Activated CD8-positive, alpha-beta memory T cell treated with anti-CD3 and anti-CD28 coated beads for 48 hours (primary cell): ENCODE results near the gene PPM1M.

Experiments used
- DNase-seq, 3 experiments: peaks; one replicate each; pipeline ENCODE4 v3.0.0-alpha.2; 2020; ENCODE audit warnings: low read depth in 2 of 3, low spot score in 2 of 3

The PPM1M gene

GRCh38 chr3:52230889-52231499, 14.6 kb upstream of the PPM1M start:
- DNase-seq: no peak

DNA sequence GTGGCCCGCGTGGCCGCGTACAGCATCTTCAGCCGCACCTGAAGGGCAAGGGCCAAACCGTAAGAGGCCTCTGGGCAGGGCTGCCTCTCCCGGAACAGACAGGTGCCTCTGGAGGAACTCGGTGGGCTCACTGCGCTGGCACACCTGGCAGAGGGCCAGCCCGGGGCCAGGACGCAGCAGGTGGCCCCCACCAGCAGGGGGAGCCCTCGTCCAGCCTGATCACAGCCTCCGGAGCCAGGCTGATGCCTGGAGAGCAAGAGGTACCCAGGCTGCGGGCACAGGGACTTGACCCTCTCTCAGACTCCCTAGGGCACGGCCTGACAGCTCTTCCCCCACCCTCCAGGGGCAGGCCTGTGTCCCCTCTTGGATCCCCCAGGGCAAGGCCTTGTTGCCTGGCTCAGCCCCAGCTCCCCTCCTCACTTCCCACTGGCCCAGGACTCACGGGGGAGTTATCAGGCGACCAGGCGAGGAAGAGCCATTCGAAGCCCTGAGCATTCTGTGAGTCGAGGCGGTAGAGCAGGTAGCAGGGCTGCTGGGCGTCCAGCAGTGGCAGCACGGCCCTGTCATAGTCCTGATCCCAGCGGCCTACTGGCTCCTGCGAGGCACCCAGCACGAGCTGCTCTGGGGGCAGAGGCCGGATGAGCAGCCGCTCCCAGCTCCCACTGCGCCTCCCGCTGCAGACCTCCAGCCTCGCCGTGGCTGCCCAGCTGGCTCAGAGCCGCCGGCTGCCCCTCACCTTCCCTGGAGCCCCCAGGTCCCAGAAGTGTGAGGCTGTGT, 13.9 kb upstream of the PPM1M start:
- DNase-seq: peak; percentile 71 to 96 (median 95)

- no peak for DNase-seq
These were observed 13.1 kb upstream of the PPM1M start for GRCh38 chr3:52232279-52233107.

DNA sequence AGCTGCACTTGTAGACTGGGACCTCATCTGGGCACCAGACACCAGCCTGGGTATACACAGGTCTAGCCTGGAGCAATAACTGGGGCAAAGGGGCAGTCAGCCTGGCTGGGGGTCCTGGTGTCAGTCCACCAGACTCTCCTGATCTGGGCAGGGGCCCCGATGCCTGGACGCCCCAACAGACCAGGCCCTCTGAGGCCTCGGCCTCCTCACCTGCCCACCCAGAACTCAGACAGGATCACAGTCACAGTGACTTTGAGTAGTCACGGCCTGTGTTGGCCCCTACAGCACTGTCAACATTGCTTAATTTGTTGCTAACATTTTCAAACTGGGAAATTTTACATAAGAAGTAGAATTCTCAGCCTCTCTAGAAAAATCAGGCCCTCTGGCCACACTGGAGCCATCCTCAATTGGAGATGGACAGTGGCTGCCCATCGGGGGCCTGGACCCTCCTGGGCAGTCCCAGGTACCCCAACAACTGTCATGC, 12.4 kb upstream of the PPM1M start:
- no peak for DNase-seq

DNA sequence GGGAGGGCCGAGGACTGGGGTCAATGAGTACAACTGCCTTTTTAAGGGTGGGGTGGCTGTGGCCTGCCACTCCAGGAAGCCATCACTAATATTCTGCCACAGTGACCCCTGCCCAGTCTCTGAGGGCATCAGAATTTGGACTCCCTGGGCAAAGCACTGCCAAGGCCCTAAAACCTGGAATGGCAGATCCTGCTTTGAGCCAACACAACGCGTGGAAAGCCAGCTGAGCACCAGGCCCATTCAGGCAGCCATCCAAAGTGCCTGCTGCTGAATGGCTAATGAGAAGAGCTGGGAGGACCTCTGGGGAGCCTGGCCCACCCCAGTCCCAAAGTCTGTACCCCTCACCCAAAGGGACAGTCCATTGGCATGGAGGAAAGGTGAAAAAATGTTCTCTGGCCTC, 11.6 kb upstream of the PPM1M start:
- no peak for DNase-seq

DNA sequence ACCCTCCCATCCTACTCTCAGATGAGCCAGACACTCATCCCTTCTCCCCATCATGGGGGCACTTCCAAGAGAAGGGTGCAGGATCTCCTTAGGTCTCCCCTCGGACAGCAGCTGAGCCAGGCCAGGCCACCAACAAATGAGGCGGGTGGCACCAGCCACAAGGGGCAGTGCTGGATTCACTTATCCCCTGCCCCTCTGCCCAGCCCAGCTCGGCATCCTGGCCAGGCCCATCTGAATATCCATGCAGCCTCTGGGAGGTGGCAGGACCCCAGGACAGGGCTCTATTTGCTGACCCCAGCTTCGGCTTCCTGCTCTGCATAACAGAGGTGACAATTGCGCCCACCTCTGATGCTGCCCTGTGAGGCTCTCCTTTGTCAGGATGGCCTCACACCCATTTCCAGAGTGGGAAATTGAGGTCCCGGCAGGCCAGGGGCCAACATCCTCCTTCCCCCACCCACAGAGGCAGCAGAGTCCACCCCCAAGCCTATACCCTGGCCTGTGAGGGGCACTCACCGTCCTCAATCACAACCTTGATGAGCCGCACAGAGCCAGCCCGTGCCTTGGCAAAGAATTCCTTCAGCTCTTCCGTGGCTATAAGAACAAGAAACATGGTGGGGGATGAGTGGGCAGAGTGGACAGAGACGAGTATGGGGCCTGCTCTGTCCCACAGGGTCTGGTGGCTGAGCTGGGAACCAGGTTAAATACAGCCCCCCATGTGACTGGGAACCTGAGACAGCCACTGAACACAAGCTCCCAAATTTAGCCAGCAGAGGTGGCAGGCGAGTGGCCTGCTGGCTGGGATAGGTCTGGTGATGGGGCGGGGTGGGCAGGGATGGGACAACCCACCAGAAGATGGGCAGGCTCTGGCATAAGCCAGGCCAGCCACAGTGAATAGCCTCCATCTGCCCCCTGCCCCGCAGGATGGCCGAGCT, 10.8 kb upstream of the PPM1M start:
- no peak for DNase-seq

GRCh38 chr3:52236424-52236886, 9.1 kb upstream of the PPM1M start:
- no peak for DNase-seq

- DNase-seq: no peak
These were observed 8.4 kb upstream of the PPM1M start for GRCh38 chr3:52237006-52237656.

DNA sequence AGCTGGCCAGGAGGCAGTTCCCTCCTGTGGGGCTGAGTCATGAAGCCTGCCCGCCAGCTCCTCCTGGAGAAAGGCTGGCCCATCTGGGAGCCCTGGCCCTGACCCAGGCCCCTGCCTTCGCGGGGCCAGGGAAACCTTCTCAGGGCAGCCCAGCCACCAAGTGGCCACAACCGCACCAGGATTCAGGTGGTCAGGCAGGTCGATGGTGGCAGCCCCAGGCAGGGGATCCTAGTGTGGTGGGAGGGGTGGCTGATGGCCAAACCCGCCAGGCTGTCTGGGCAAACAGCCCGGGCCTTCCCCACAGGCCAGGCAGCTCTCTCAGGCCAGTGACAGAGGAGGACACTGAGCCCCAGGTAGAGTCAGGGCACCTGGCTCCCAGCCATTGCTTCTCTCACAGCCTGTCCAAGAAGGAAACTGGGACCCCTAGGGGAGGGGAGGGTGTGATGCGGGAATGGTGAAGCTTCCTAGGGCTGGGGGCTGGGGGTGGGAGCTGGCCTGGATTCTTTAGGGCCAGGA, 7.8 kb upstream of the PPM1M start:
- no peak for DNase-seq

GRCh38 chr3:52238193-52238760, 7.3 kb upstream of the PPM1M start:
- no peak for DNase-seq

- DNase-seq: peak; percentile 78 to 86 (median 80)
These were observed 6.5 kb upstream of the PPM1M start, which contains the start of gene TWF2 for GRCh38 chr3:52238761-52239701. TSS of gene TWF2 (minus strand) at chr3:52239158. CDS start at chr3:52239016, 142 bp downstream.

DNA sequence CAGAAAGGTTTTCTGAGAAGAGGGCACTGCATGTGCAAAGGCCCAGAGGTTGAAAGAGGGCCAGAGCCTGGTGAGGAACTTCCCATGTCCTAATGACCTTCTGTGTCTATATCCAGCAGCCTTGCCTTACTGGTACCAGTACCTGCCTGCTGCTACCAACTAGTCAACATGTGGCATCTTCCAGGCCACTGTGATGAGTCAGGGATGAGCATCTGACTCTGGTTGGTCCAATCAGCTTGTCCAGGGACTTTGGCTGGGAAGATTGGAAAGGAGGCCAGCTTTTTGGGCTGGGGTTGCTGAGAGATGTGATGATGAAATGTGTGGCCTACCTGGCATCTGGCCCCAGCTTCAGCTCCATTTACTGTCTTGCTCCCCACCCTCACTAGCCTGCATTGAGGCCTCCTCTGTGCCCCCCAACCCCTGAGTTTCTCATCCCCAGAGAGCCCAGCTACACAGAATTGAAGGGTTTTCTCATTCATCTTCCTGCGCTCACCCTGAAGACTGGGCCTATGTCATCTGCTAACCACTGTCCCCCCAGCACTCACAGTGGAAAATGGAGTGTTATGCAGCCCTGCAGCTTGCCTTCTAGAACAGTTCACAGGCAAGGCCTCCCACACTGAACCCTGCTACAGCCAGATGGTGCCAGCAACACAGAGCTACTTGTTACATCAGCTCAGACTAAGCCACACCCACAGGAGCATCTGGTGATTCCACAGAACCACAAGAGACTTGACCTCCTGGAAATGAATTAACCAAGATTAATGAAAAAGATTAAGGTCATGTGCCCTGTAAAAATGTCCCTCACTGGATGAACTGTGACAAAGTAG, 5.3 kb upstream of the PPM1M start:
- no peak for DNase-seq

DNA sequence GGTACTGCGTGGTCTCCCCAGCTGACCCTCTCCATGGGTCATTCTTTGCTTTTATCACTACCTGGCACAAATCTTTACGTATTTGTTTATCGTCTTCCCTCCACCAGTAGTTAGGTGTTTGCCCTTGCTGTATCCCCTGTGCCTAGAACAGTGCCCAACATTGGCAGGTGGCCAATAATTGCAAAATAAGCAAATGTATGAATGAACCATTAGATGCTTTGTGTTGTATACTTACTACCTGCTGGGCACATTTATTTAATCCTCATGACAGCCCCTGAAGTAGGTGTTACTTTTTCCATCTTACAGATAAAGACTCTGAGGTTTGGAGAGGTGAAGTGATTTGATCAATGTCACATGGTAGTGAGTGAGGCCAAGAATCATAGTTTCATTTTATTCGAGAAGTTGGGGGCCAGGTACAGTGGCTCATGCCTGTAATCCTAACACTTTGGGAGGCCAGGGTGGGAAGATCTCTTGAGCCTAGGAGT, 4.6 kb upstream of the PPM1M start:
- DNase-seq: no peak

DNA sequence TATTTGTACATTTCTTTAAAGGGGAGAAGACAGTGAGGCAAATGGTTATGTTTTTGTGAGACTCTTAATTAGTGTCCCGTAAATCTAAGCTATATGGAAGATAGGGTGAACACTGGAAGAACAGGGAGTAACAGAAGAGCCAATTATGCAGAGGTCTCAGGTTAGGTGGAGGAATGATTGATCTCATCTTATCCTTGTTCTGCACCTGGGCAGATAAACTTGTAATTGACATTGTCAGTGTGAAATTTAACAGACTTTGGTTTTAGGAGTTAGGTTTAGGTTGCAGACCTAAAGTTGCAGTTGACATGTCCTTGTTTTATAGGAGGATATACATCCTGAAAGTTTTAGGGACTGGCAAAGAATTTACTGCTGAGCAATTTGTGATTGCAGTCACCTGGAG, 3.5 kb upstream of the PPM1M start:
- DNase-seq: no peak

GRCh38 chr3:52243791-52244628, 1.5 kb upstream of the PPM1M start:
- DNase-seq: no peak

- DNase-seq: no peak
These were observed 683 bp downstream of the PPM1M start for GRCh38 chr3:52246264-52246620.
